Measurements from ENCODE around the gene TOX2. TPM values are rescaled to one million over a fixed set of nuclear protein-coding genes. Genes with fewer than 3 reads are reported as not detected.

TOX2 gene
- total and polyA plus RNA-seq, 2 of the 4 experiments (the other 2 are of a cell fraction) = 1.3 to 17.5 TPM

GRCh38 chr20:43878776-43879175, 35.9 kb upstream of the TOX2 start:
- Histone ChIP-seq H3K56ac (ENCODE audit: extremely low read depth, insufficient read depth, low read length) (no peak overlapping the region), H2AFZ (replicated peaks; ENCODE audit: low read length, poor library complexity) (no peak overlapping the region), H2AK5ac (ENCODE audit: low read depth, low read length) (no peak overlapping the region), H3K4me2 (ENCODE audit: low read depth, low read length) (no peak overlapping the region), H4K91ac (ENCODE audit: insufficient read depth, low read depth, low read length) (no peak overlapping the region), H3K9ac (ENCODE audit: low read depth, low read length) (no peak overlapping the region), H2AK9ac (replicated peaks; ENCODE audit: low read depth, low read length, poor library complexity) (no peak overlapping the region), H3K18ac (ENCODE audit: low read depth, low read length) (no peak overlapping the region), H2BK5ac (ENCODE audit: low read depth, low read length, poor library complexity, severe bottlenecking) (no peak overlapping the region), H4K5ac (ENCODE audit: low read depth, low read length) (no peak overlapping the region), H3K36me3 (ENCODE audit: control insufficient read depth, insufficient read depth, low read length) (no peaks in the 10 kb centered on the region), H3K23ac (ENCODE audit: low read depth, low read length) (no peak overlapping the region), H4K20me1 (ENCODE audit: insufficient read depth, low read length) (no peaks in the 10 kb centered on the region), H2BK20ac (ENCODE audit: low read depth, low read length) (no peak overlapping the region), H3K4me3 (ENCODE audit: insufficient read depth, low read depth, low read length) (no peak overlapping the region), H3K4ac (ENCODE audit: low read depth, low read length) (no peak overlapping the region), H3K14ac (replicated peaks; ENCODE audit: low read depth, low read length) (no peak overlapping the region), H4K8ac (ENCODE audit: low read depth in 2 of 2, low read length in 2 of 2) (no peak overlapping the region), H3K4me1 (ENCODE audit: control insufficient read depth, insufficient read depth, low read length) (0 out of 2 replicates have a peak, but pooled peaks cover 2% of the 10 kb centered on the region), H3K9me3 (ENCODE audit: control insufficient read depth, insufficient read depth, low read length) (no peaks in the 10 kb centered on the region), H3K9me1 (ENCODE audit: insufficient read depth, low read length) (no peaks in the 10 kb centered on the region), H2BK15ac (ENCODE audit: low read depth, low read length) (no peak overlapping the region), H3K27ac (ENCODE audit: insufficient read depth, low read length) (no peak overlapping the region), H3K27me3 (ENCODE audit: control insufficient read depth, insufficient read depth, low read length) (no peaks in the 10 kb centered on the region; the same call in 1 of the 2 replicates), H3K79me1 (ENCODE audit: low read depth in 1 of 2, low read length in 2 of 2) (no peaks in the 10 kb centered on the region), H2BK120ac (ENCODE audit: low read depth, low read length) (no peak overlapping the region)
- no CpG with 5 or more reads among the region's 1 CpG for WGBS, 2 experiments (ENCODE audit: extremely low coverage in 2 of 2, insufficient read length in 1 of 2)
- ATAC-seq (ENCODE audit: low read depth) (no peak), DNase-seq (no peak)
- POLR2A ChIA-PET (ENCODE audit: unreplicated experiment) = no interaction called here
- BruUV-seq (replicated peaks) = no TSS peak
- CTCF ChIA-PET = no interaction called here
- intact Hi-C loops (cut with micrococcal nuclease) = no loop called here
- in situ Hi-C loops (cut with MboI; ENCODE audit: low sequenced_read_pairs) = no loop called here
- no peak for TF ChIP-seq RAD21 (IDR thresholded peaks at IDR 0.05; ENCODE audit: low read length)
- no peak for TF ChIP-seq ELK1 (IDR thresholded peaks at IDR 0.05; ENCODE audit: borderline replicate concordance, low read depth, low read length)
- TF ChIP-seq USF2 (IDR thresholded peaks at IDR 0.05; ENCODE audit: low read depth, low read length) = no peak
- TF ChIP-seq CEBPB (IDR thresholded peaks at IDR 0.05; ENCODE audit: low read depth, low read length) = no peak
- no peak for TF ChIP-seq BHLHE40 (IDR thresholded peaks at IDR 0.05; ENCODE audit: low read depth, low read length)
- TF ChIP-seq POLR2A (IDR thresholded peaks at IDR 0.05; ENCODE audit: low read depth, low read length) = no peak
- no peak for TF ChIP-seq MXI1 (IDR thresholded peaks at IDR 0.05; ENCODE audit: borderline replicate concordance, low read depth, low read length)
- no peak for TF ChIP-seq FOS (IDR thresholded peaks at IDR 0.05; ENCODE audit: low read depth, low read length)
- no peak for TF ChIP-seq MAFK (IDR thresholded peaks at IDR 0.05; ENCODE audit: low read depth, low read length)
- TF ChIP-seq CHD1 (IDR thresholded peaks at IDR 0.05; ENCODE audit: low read depth, low read length) = no peak
- TF ChIP-seq NFE2L2 (IDR thresholded peaks at IDR 0.05; ENCODE audit: low read depth, low read length) = no peak
- no peak for TF ChIP-seq SMC3 (IDR thresholded peaks at IDR 0.05; ENCODE audit: low read depth, low read length)
- no peak for TF ChIP-seq MAZ (IDR thresholded peaks at IDR 0.05; ENCODE audit: borderline replicate concordance, low read depth, low read length)
- no peak for TF ChIP-seq RCOR1 (IDR thresholded peaks at IDR 0.05; ENCODE audit: insufficient replicate concordance, low read length)
- TF ChIP-seq, protein P1, sequence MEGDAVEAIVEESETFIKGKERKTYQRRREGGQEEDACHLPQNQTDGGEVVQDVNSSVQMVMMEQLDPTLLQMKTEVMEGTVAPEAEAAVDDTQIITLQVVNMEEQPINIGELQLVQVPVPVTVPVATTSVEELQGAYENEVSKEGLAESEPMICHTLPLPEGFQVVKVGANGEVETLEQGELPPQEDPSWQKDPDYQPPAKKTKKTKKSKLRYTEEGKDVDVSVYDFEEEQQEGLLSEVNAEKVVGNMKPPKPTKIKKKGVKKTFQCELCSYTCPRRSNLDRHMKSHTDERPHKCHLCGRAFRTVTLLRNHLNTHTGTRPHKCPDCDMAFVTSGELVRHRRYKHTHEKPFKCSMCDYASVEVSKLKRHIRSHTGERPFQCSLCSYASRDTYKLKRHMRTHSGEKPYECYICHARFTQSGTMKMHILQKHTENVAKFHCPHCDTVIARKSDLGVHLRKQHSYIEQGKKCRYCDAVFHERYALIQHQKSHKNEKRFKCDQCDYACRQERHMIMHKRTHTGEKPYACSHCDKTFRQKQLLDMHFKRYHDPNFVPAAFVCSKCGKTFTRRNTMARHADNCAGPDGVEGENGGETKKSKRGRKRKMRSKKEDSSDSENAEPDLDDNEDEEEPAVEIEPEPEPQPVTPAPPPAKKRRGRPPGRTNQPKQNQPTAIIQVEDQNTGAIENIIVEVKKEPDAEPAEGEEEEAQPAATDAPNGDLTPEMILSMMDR (conservative IDR thresholded peaks at IDR 0.05; ENCODE audit: low read depth, low read length) = no peak
- TF ChIP-seq RFX5 (IDR thresholded peaks at IDR 0.05; ENCODE audit: low read depth, low read length) = no peak
- dilution Hi-C loops (cut with HindIII; ENCODE audit: low sequenced_read_pairs, unreplicated experiment) = no loop called here

Data from IMR-90 (cell line).